ENCODE measurements around the gene AADACL3.
"Not testable (repeated sequence)": the region's sequence is repeated elsewhere in the genome, so short reads cannot be mapped to it uniquely, and the experiment has no call there.

The AADACL3 gene, protein sequence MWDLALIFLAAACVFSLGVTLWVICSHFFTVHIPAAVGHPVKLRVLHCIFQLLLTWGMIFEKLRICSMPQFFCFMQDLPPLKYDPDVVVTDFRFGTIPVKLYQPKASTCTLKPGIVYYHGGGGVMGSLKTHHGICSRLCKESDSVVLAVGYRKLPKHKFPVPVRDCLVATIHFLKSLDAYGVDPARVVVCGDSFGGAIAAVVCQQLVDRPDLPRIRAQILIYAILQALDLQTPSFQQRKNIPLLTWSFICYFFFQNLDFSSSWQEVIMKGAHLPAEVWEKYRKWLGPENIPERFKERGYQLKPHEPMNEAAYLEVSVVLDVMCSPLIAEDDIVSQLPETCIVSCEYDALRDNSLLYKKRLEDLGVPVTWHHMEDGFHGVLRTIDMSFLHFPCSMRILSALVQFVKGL

DNA sequence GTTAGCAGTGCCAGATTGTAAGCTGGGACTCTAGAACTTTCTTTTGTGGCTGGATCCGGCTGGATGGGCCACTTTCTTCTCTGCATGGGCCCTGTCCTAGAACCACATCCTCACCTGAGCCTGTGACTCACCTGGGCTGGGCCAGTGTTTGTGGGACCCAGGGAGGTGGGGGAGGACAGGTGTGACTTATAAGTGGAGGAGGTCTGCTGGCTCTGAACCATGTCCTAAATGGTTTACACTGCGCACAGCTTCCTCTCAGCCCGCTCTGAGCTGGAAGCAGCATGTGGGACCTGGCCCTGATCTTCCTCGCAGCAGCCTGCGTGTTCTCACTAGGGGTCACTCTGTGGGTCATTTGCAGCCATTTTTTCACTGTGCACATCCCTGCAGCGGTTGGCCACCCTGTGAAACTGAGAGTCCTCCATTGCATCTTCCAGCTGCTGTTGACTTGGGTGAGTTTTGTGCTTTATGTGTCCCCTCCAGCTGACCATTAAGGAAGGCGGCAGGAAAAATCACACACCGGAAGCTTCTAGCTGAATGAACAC lies at the start of gene AADACL3:
TSS of gene AADACL3 (plus strand) at position 215 of the 542 bp plus-strand sequence. CDS start at position 282, 67 bp downstream.
- DNase-seq (ENCODE audit: low read depth): no peak

DNA sequence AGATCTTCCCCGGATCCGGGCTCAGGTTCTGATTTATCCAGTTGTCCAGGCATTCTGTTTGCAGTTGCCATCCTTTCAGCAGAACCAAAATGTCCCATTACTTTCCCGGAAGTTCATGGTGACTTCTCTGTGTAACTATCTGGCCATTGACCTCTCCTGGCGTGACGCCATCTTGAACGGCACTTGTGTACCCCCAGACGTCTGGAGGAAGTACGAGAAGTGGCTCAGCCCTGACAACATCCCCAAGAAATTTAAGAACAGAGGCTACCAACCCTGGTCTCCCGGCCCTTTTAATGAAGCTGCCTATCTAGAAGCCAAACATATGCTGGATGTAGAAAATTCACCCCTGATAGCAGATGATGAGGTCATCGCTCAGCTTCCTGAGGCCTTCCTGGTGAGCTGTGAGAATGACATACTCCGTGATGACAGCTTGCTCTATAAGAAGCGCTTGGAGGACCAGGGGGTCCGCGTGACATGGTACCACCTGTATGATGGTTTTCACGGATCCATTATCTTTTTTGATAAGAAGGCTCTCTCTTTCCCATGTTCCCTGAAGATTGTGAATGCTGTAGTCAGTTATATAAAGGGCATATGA lies 49.7 kb upstream of the AADACL3 start:
- DNase-seq (ENCODE audit: low read depth): no peak

DNA sequence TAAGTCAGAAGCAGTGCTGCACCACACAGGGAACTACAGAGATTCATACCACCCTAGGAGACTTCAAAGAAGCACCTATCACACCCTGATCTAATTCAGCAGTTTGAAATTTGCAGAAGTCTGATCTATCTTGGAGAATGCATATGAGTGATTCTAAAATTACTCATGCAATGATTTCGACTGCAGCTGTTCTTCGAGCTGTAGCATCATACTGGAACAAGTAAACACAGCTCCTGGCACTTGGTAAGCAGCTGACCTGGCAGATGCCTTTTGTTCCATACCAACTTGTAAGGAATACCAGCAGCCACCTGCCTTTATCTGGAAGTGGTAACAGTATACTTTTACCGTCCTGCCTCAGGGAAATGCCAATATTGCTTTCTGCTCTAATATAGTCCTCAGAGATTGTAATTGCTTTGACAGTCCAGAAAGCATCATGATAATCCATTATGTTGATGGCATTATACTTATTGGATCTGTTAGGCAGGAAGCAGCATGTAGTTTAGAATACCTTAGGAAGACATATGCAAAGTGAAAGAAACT lies 46.3 kb upstream of the AADACL3 start:
- DNase-seq (ENCODE audit: low read depth): no peak

DNA sequence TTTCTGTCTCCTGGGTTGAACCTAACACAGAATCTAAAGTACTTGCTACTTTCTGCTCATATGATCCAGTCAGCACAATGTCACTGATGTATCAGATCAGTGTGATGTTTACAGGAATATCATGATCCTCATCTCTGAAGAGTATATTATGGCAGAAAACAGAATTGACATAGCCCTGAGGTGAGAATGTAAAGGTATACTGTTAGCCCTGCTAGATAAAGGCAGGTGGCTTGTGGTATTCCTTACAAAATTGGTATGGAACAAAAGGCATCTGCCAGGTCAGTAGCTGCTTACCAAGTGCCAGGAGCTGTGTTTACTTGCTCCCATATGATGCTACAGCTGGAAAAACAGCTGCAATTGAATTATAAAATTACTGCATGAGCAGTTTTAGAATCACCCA lies 41.6 kb upstream of the AADACL3 start:
- no peak for DNase-seq (ENCODE audit: low read depth)

DNA sequence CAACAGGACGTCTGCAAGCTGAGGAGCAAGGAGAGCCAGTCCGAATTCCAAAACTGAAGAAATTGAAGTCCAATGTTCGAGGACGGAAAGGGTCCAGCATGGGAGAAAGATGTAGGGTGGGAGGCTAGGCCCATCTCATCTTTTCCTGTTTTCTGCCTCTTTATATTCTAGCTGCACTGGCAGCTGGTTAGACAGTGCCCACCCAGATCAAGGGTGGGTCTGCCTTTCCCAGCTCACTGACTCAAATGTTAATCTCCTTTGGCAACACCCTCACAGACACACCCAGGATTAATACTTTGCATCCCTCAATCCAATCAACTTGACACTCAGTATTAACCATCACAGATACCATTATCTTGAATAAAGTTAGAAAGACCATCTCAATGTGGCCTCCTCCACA lies 39.8 kb upstream of the AADACL3 start:
- not testable (repeated sequence) for DNase-seq (ENCODE audit: low read depth)

- DNase-seq (ENCODE audit: low read depth): no peak
Observed at GRCh38 chr1:12677565-12677964, 38.3 kb upstream of the AADACL3 start.

- no peak for DNase-seq (ENCODE audit: low read depth)
Observed at GRCh38 chr1:12678350-12678749, 37.6 kb upstream of the AADACL3 start.

- DNase-seq (ENCODE audit: low read depth): no peak
Observed at GRCh38 chr1:12678820-12679219, 37.1 kb upstream of the AADACL3 start.

- no peak for DNase-seq (ENCODE audit: low read depth)
Observed at GRCh38 chr1:12690156-12690555, 25.8 kb upstream of the AADACL3 start.

DNA sequence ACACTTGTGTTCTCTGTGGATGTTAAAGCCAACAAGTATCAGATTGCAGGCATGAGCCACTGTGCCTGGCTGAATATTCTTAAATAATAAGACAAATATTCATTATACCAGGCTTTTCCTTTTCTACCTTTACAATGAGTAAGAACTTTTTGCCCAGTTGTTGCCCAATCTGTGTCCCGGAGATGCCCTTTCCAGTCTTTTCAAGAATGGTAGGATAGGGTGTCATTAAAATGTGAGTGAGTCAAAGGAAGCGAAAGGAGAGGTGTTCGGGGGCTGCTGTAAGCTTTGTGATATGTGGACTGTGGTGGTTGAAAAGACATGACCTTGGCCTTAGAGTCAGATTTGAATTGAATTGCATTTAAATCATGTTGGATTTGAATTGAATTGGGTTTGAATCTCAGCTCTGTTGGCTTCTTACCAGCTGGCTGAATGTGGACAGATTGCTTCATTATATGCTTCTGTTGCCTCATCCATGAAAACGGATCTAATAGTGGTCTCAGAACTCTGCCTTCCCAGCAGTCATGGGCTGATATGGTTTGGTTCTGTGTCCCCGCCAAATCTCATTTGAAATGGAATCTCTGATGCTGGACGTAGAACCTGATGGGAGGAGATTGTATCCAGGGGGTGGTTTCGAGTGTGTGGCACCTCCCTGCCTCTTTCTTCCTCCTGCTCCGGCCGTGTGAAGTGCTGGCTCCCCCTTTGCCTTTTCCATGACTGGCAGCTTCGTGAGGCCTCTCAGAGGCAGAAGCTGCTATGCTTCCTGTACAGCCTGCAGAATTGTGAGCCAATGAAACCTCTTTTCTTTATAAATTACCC lies 22.7 kb upstream of the AADACL3 start:
- no peak for DNase-seq (ENCODE audit: low read depth)

GRCh38 chr1:12696658-12697057 lies 19.3 kb upstream of the AADACL3 start:
- DNase-seq (ENCODE audit: low read depth): no peak

- DNase-seq (ENCODE audit: low read depth): no peak
Observed at GRCh38 chr1:12697397-12697796, 18.5 kb upstream of the AADACL3 start.

- DNase-seq (ENCODE audit: low read depth): no peak
Observed at GRCh38 chr1:12703821-12704451, 12.0 kb upstream of the AADACL3 start.

DNA sequence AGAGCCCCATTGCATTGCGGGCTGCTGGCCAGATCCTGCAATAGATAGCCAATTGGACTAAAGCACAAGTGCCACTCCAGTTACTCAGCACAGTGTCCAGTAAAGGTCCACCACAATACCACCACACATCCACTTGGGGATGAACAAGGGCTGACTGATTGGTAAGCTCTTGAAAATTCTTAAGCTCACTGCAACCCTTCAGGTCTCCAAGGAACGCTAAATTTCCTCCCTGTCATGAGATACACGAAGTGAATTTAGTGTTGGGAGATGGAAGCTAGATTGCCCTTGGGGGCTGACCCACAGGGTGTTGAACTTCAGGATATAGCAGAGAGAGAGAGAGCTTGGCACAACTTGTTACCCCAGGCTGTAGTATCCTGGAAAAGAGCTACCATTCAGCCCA lies 9.8 kb upstream of the AADACL3 start:
- no peak for DNase-seq (ENCODE audit: low read depth)

GRCh38 chr1:12708396-12709090 lies 7.4 kb upstream of the AADACL3 start:
- DNase-seq (ENCODE audit: low read depth): no peak

- no peak for DNase-seq (ENCODE audit: low read depth)
Observed at GRCh38 chr1:12709091-12709491, 6.8 kb upstream of the AADACL3 start.

DNA sequence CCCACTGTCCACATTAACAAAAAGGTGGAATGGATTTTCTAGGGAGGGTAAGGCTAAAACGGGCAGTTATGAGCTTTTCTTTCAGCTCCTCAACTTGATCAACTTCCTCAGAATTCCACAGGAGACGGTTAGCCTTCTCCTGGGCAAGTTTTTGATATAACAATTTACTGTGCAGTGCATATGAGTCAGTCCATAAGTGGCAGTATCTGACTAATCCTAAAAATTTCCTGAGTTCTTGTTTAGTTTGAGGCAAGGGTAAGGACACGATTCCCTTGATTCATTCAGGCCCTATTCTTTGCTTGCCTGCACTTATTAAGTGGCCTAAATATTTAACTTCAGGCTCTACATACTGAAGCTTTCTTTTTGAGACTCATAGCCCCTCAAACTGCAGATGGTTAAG lies 6.2 kb upstream of the AADACL3 start:
- DNase-seq (ENCODE audit: low read depth): no peak

- DNase-seq (ENCODE audit: low read depth): no peak
Observed at GRCh38 chr1:12711536-12711935, 4.4 kb upstream of the AADACL3 start.

- no peak for DNase-seq (ENCODE audit: low read depth)
Observed at GRCh38 chr1:12712076-12712475, 3.8 kb upstream of the AADACL3 start.

DNA sequence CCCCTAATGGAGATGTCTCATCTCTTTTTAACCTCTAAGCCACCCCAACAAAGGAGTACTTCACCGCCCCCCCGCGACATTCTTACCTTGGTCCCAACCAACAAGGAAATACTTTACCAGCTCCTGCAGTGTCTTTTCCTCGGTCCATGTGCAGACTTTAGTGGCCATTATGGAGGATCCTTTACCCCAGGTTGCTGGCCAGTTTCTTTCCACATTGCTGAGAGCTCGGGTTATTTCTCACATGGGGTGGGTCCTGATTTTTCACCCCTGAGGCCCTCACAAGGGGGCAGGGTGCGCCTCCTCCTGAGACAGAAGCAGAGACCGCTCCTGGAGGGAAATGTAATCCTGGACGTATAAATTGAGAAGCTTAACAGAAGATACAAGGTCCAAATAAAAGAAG lies 3.0 kb upstream of the AADACL3 start:
- DNase-seq (ENCODE audit: low read depth): no peak

DNA sequence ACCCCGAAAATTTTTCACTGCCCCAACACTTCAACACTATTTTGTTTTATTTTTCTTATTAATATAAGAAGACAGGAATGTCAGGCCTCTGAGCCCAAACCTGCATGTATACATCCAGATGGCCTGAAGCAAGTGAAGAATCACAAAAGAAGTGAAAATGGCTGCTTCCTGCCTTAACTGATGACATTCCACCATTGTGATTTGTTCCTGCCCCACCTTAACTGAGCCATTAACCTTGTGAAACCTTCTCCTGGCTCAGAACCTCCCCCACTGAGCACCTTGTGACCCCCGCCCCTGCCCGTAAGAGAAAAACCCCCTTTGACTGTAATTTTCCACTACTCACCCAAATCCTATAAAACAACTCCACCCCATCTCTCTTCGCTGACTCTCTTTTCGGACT lies 2.3 kb upstream of the AADACL3 start:
- not testable (repeated sequence) for DNase-seq (ENCODE audit: low read depth)

Data from stimulated activated CD8-positive, alpha-beta memory T cell treated with anti-CD3 and anti-CD28 coated beads, Interleukin-12 subunit alpha, Interleukin-12 subunit beta, amount 100 ng/mL, for 4 hours (primary cell).